KG1 (cell line): ENCODE results near the gene L3HYPDH.
A peak's percentile ranks its signal among the peaks of the same experiment; 100 is the strongest.

Experiments used
- DNase-seq: peaks from one replicate; lab custom pipeline; 2025; lab: John Stamatoyannopoulos, UW

The L3HYPDH gene

GRCh38 chr14:59483819-59484638 lies at the start of gene L3HYPDH, which contains the start of gene JKAMP:
L3HYPDH (minus strand) TSS chr14:59484408; CDS start chr14:59484316, 92 bp downstream.
JKAMP (plus strand) TSS chr14:59484517; CDS start chr14:59484590, 73 bp downstream.
- DNase-seq, result peak; percentile 98

- DNase-seq, result no peak
Observed at GRCh38 chr14:59532419-59532818, 48.2 kb upstream of the L3HYPDH start.

- no peak for DNase-seq
Observed at GRCh38 chr14:59530349-59530748, 46.1 kb upstream of the L3HYPDH start.

GRCh38 chr14:59529189-59529588 lies 45.0 kb upstream of the L3HYPDH start:
- DNase-seq, result no peak

- no peak for DNase-seq
Observed at GRCh38 chr14:59520224-59520623, 36.0 kb upstream of the L3HYPDH start.

GRCh38 chr14:59511916-59512575 lies 27.8 kb upstream of the L3HYPDH start:
- no peak for DNase-seq

- DNase-seq, result no peak
Observed at GRCh38 chr14:59510966-59511365, 26.8 kb upstream of the L3HYPDH start.

- DNase-seq, result no peak
Observed at GRCh38 chr14:59510001-59510400, 25.8 kb upstream of the L3HYPDH start.

GRCh38 chr14:59509101-59509500 lies 24.9 kb upstream of the L3HYPDH start:
- no peak for DNase-seq

- DNase-seq, result no peak
Observed at GRCh38 chr14:59507752-59508103, 23.5 kb upstream of the L3HYPDH start.

- no peak for DNase-seq
Observed at GRCh38 chr14:59507063-59507751, 23.0 kb upstream of the L3HYPDH start.

GRCh38 chr14:59503256-59503655 lies 19.0 kb upstream of the L3HYPDH start:
- no peak for DNase-seq

- no peak for DNase-seq
Observed at GRCh38 chr14:59500732-59501131, 16.5 kb upstream of the L3HYPDH start.

GRCh38 chr14:59492384-59492783 lies 8.2 kb upstream of the L3HYPDH start:
- DNase-seq, result no peak

GRCh38 chr14:59490756-59491155 lies 6.5 kb upstream of the L3HYPDH start:
- no peak for DNase-seq

GRCh38 chr14:59484639-59485175 lies 499 bp upstream of the L3HYPDH start:
- DNase-seq, result peak; percentile 82

- no peak for DNase-seq
Observed at GRCh38 chr14:59483363-59483762, 845 bp downstream of the L3HYPDH start.

GRCh38 chr14:59482541-59483331 lies 1.5 kb downstream of the L3HYPDH start:
- no peak for DNase-seq

GRCh38 chr14:59481871-59482540 lies 2.2 kb downstream of the L3HYPDH start:
- DNase-seq, result no peak

GRCh38 chr14:59481407-59481806 lies 2.8 kb downstream of the L3HYPDH start:
- no peak for DNase-seq

- no peak for DNase-seq
Observed at GRCh38 chr14:59480166-59480565, 4.0 kb downstream of the L3HYPDH start.
